WTC11 (cell line): Measurements from ENCODE around the gene SCRN3. TPM values are rescaled to one million over a fixed set of nuclear protein-coding genes. Genes with fewer than 3 reads are reported as not detected.

ENCODE experiments used
- ATAC-seq: fragments of 200-7000 bp; cut with Tn5 transposase; 2 replicates; pipeline ENCODE4 v1.10.0; 2021; ENCODE audit warnings: mild to moderate bottlenecking, moderate library complexity
- CTCF ChIA-PET: fragments of 300-600 bp; sonication (Branson Sonifier 250); formaldehyde crosslinking; loops from one replicate; lab custom pipeline; 2021; ENCODE audit warnings: antibody characterized with exemption; lab: Charles Lee
- POLR2A ChIA-PET: fragments of 350-600 bp; sonication (Branson Sonifier 250); formaldehyde crosslinking; loops from one replicate; lab custom pipeline; 2021; ENCODE audit warnings: antibody characterized with exemption; lab: Charles Lee
- DNase-seq: peaks from one replicate; pipeline ENCODE4 v3.0.0; 2021; ENCODE audit warnings: low spot score
- H3K27ac Mint-ChIP-seq: 2 replicates; pipeline ENCODE4 v1.8.0; 2021; ENCODE audit warnings: mixed read lengths
- H3K27me3 Mint-ChIP-seq: 2 replicates; pipeline ENCODE4 v1.8.0; 2021; ENCODE audit warnings: low read depth, mild to moderate bottlenecking, moderate library complexity, mixed read lengths
- H3K36me3 Mint-ChIP-seq: 2 replicates; pipeline ENCODE4 v1.8.0; 2021; ENCODE audit warnings: mixed read lengths
- H3K4me1 Mint-ChIP-seq: 2 replicates; pipeline ENCODE4 v1.8.0; 2022; ENCODE audit warnings: mixed read lengths
- H3K4me3 Mint-ChIP-seq: 2 replicates; pipeline ENCODE4 v1.8.0; 2021; ENCODE audit warnings: mild to moderate bottlenecking, moderate library complexity, mixed read lengths
- H3K9me3 Mint-ChIP-seq: 2 replicates; pipeline ENCODE4 v1.8.0; 2021; ENCODE audit warnings: mixed read lengths
- CREB1 ChIP-seq: sonication (generic); formaldehyde crosslinking; IDR thresholded peaks from 2 replicates; pipeline ENCODE4 v1.8.0; 2023; ENCODE audit warnings: mild to moderate bottlenecking, missing genetic modification reagents
- ESRRA ChIP-seq: sonication (generic); formaldehyde crosslinking; IDR thresholded peaks from 2 replicates; pipeline ENCODE4 v1.8.1; 2022; ENCODE audit warnings: mild to moderate bottlenecking, missing genetic modification reagents, borderline replicate concordance
- ETV6 ChIP-seq: sonication (generic); formaldehyde crosslinking; IDR thresholded peaks from 2 replicates; pipeline ENCODE4 v1.8.1; 2022; ENCODE audit warnings: mild to moderate bottlenecking, missing genetic modification reagents
- FOXK1 ChIP-seq: sonication (generic); formaldehyde crosslinking; IDR thresholded peaks from 2 replicates; pipeline ENCODE4 v1.8.0; 2022; ENCODE audit warnings: mild to moderate bottlenecking, moderate library complexity, missing genetic modification reagents
- HMGA2 ChIP-seq: fragments of 250-450 bp; sonication (Bioruptor Pico); IDR thresholded peaks from 2 replicates; pipeline ENCODE4 v1.4.0; 2021; ENCODE audit warnings: mild to moderate bottlenecking, moderate library complexity
- IRF2 ChIP-seq: sonication (generic); formaldehyde crosslinking; IDR thresholded peaks from 2 replicates; pipeline ENCODE4 v1.8.0; 2022; ENCODE audit warnings: low read depth, missing genetic modification reagents, borderline replicate concordance
- KAT7 ChIP-seq: sonication (generic); formaldehyde crosslinking; IDR thresholded peaks from 2 replicates; pipeline ENCODE4 v1.8.1; 2023; ENCODE audit warnings: missing genetic modification reagents, mild to moderate bottlenecking, borderline replicate concordance
- MAX ChIP-seq: sonication (generic); formaldehyde crosslinking; IDR thresholded peaks from 2 replicates; pipeline ENCODE4 v1.8.0; 2022; ENCODE audit warnings: mild to moderate bottlenecking, missing genetic modification reagents
- OVOL2 ChIP-seq: fragments of 250-450 bp; sonication (Bioruptor Pico); IDR thresholded peaks from 2 replicates; pipeline ENCODE4 v1.9.0; 2021; ENCODE audit warnings: mild to moderate bottlenecking, borderline replicate concordance
- SP1 ChIP-seq: sonication (generic); formaldehyde crosslinking; conservative IDR thresholded peaks from 2 replicates; pipeline ENCODE4 v1.8.1; 2022; ENCODE audit warnings: missing genetic modification reagents
- TEAD1 ChIP-seq: sonication (generic); formaldehyde crosslinking; IDR thresholded peaks from 2 replicates; pipeline ENCODE4 v1.8.0; 2022; ENCODE audit warnings: mild to moderate bottlenecking, missing genetic modification reagents
- ZBTB21 ChIP-seq: sonication (generic); formaldehyde crosslinking; IDR thresholded peaks from 2 replicates; pipeline ENCODE4 v1.8.1; 2023; ENCODE audit warnings: mild to moderate bottlenecking, missing genetic modification reagents, borderline replicate concordance
- ZNF121 ChIP-seq: sonication (generic); formaldehyde crosslinking; IDR thresholded peaks from 2 replicates; pipeline ENCODE4 v1.8.0; 2023; ENCODE audit warnings: missing genetic modification reagents
- ZNF425 ChIP-seq: fragments of 250-450 bp; sonication (Bioruptor Pico); conservative IDR thresholded peaks from 2 replicates; pipeline ENCODE4 v1.9.0; 2021; ENCODE audit warnings: mild to moderate bottlenecking
- total RNA-seq: library from RNA; stranded (reverse); gene quantifications from 3 replicates; pipeline ENCODE4 v1.2.3, GENCODE V29; 2021
- TF ChIP-seq, protein P1 (sequence below): sonication (generic); formaldehyde crosslinking; IDR thresholded peaks from 2 replicates; pipeline ENCODE4 v1.8.1; 2023; ENCODE audit warnings: mild to moderate bottlenecking, missing genetic modification reagents, borderline replicate concordance
- TF ChIP-seq, protein P2 (sequence below): sonication (generic); formaldehyde crosslinking; IDR thresholded peaks from 2 replicates; pipeline ENCODE4 v1.8.0; 2022; ENCODE audit warnings: mild to moderate bottlenecking, missing genetic modification reagents
- TF ChIP-seq, protein P3 (sequence below): sonication (generic); formaldehyde crosslinking; conservative IDR thresholded peaks from 2 replicates; pipeline ENCODE4 v1.8.1; 2022; ENCODE audit warnings: mild to moderate bottlenecking, missing genetic modification reagents
- TF ChIP-seq, protein P4 (sequence below): sonication (generic); formaldehyde crosslinking; IDR thresholded peaks from 2 replicates; pipeline ENCODE4 v1.8.0; 2023; ENCODE audit warnings: mild to moderate bottlenecking, missing genetic modification reagents
- TF ChIP-seq, protein P5 (sequence below): sonication (generic); formaldehyde crosslinking; IDR thresholded peaks from 2 replicates; pipeline ENCODE4 v1.8.1; 2023; ENCODE audit warnings: mild to moderate bottlenecking, missing genetic modification reagents, moderate library complexity

The SCRN3 gene
- total RNA-seq, 1 experiment from 2014 or later, result 8.0 TPM

DNA sequence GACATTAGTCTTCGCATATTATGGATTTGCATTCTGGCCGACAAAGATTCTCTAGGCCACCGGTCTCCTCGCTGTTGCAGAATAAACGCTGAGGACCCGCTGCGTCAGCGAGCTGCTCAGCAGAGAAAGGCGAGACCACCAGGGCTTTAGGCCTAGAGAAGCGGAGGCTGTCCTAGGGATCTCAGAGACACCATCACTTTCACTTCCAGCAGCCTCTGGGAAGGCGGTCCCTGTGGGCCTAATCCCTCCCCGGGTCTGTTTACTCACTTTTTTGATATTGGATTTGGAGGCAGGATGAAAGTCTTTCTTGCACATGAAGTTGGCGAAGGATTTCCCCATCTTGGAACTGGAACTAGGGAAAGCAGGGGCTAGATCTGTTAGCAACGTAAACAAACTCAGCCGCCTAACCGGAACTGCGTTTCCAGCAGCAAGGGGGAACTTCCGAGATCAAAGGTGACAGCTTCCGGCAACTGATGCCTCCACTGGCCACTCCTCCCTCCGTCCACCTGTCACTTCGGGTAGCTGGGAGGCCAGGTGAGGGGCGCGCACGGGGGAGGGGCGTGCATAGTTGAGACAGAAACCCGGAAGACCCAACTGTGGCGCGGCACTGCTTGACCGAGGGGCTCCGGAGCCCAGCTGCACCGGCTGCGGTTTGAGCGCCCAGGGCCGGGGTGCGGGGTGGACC is at the start of gene SCRN3 (continued):
- TF ChIP-seq CREB1 (CRISPR knock-in tag) (no peak), SP1 (CRISPR knock-in tag) (peak; percentile 51; the same call in 1 of the 2 replicates), FOXK1 (CRISPR knock-in tag) (peak; percentile 99), KAT7 (no peak), MAX (peak; percentile 40; the same call in 1 of the 2 replicates), ETV6 (peak; percentile 69; the same call in 1 of the 2 replicates), TEAD1 (CRISPR knock-in tag) (peak; percentile 43; the same call in 1 of the 2 replicates), IRF2 (CRISPR knock-in tag) (no peak), ESRRA (CRISPR knock-in tag) (no peak), HMGA2 (no peak)
- TF ChIP-seq, protein P1, sequence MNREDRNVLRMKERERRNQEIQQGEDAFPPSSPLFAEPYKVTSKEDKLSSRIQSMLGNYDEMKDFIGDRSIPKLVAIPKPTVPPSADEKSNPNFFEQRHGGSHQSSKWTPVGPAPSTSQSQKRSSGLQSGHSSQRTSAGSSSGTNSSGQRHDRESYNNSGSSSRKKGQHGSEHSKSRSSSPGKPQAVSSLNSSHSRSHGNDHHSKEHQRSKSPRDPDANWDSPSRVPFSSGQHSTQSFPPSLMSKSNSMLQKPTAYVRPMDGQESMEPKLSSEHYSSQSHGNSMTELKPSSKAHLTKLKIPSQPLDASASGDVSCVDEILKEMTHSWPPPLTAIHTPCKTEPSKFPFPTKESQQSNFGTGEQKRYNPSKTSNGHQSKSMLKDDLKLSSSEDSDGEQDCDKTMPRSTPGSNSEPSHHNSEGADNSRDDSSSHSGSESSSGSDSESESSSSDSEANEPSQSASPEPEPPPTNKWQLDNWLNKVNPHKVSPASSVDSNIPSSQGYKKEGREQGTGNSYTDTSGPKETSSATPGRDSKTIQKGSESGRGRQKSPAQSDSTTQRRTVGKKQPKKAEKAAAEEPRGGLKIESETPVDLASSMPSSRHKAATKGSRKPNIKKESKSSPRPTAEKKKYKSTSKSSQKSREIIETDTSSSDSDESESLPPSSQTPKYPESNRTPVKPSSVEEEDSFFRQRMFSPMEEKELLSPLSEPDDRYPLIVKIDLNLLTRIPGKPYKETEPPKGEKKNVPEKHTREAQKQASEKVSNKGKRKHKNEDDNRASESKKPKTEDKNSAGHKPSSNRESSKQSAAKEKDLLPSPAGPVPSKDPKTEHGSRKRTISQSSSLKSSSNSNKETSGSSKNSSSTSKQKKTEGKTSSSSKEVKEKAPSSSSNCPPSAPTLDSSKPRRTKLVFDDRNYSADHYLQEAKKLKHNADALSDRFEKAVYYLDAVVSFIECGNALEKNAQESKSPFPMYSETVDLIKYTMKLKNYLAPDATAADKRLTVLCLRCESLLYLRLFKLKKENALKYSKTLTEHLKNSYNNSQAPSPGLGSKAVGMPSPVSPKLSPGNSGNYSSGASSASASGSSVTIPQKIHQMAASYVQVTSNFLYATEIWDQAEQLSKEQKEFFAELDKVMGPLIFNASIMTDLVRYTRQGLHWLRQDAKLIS (CRISPR knock-in tag), result no peak
- TF ChIP-seq, protein P2, sequence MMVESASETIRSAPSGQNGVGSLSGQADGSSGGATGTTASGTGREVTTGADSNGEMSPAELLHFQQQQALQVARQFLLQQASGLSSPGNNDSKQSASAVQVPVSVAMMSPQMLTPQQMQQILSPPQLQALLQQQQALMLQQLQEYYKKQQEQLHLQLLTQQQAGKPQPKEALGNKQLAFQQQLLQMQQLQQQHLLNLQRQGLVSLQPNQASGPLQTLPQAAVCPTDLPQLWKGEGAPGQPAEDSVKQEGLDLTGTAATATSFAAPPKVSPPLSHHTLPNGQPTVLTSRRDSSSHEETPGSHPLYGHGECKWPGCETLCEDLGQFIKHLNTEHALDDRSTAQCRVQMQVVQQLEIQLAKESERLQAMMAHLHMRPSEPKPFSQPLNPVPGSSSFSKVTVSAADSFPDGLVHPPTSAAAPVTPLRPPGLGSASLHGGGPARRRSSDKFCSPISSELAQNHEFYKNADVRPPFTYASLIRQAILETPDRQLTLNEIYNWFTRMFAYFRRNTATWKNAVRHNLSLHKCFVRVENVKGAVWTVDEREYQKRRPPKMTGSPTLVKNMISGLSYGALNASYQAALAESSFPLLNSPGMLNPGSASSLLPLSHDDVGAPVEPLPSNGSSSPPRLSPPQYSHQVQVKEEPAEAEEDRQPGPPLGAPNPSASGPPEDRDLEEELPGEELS (CRISPR knock-in tag), result peak; percentile 29; the same call in 1 of the 2 replicates
- TF ChIP-seq, protein P3, sequence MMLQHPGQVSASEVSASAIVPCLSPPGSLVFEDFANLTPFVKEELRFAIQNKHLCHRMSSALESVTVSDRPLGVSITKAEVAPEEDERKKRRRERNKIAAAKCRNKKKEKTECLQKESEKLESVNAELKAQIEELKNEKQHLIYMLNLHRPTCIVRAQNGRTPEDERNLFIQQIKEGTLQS (CRISPR knock-in tag), result no peak
- TF ChIP-seq, protein P4, sequence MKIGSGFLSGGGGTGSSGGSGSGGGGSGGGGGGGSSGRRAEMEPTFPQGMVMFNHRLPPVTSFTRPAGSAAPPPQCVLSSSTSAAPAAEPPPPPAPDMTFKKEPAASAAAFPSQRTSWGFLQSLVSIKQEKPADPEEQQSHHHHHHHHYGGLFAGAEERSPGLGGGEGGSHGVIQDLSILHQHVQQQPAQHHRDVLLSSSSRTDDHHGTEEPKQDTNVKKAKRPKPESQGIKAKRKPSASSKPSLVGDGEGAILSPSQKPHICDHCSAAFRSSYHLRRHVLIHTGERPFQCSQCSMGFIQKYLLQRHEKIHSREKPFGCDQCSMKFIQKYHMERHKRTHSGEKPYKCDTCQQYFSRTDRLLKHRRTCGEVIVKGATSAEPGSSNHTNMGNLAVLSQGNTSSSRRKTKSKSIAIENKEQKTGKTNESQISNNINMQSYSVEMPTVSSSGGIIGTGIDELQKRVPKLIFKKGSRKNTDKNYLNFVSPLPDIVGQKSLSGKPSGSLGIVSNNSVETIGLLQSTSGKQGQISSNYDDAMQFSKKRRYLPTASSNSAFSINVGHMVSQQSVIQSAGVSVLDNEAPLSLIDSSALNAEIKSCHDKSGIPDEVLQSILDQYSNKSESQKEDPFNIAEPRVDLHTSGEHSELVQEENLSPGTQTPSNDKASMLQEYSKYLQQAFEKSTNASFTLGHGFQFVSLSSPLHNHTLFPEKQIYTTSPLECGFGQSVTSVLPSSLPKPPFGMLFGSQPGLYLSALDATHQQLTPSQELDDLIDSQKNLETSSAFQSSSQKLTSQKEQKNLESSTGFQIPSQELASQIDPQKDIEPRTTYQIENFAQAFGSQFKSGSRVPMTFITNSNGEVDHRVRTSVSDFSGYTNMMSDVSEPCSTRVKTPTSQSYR (CRISPR knock-in tag), result no peak

DNA sequence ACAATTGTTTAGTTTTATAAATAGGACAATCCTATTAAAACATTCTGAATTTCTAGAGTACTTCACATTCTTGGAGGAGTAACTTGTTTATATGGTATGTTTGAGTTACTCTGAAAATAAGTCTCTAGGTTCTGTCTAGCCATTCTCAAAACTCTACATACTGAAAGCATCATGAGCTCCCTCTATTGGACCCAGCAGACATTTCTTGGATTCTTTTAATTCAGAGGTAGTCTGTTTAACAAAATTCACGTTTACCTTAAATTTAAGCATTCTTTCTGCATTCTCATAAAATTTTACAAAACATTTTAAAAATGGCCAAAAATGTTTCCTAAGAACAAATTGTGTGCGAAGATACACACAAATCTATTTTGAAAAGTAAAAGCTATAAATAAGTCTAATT is 45.5 kb upstream of the SCRN3 start:
- Mint-ChIP-seq H3K27me3 (peaks cover 8% of the 10 kb centered on the region), H3K27ac (no peak overlapping the region), H3K36me3 (peaks cover 6% of the 10 kb centered on the region; the same call in 1 of the 2 replicates), H3K9me3 (no peaks in the 10 kb centered on the region), H3K4me1 (peaks cover 15% of the 10 kb centered on the region), H3K4me3 (no peak overlapping the region)
- DNase-seq, result no peak
- ChIA-PET POLR2A (no interaction called here), CTCF (interaction anchor here (1.0 to 1.3 kb wide), 11 partner anchors 9 to 600 kb away, joined by 3 to 8 read pairs (median 4); no protein-coding TSS in a partner anchor)
- no peak for ATAC-seq
- TF ChIP-seq ZNF425 (CRISPR knock-in tag) (no peak), ZNF121 (CRISPR knock-in tag) (no peak), ZBTB21 (CRISPR knock-in tag) (no peak), OVOL2 (CRISPR knock-in tag) (no peak)
- TF ChIP-seq, protein P5, sequence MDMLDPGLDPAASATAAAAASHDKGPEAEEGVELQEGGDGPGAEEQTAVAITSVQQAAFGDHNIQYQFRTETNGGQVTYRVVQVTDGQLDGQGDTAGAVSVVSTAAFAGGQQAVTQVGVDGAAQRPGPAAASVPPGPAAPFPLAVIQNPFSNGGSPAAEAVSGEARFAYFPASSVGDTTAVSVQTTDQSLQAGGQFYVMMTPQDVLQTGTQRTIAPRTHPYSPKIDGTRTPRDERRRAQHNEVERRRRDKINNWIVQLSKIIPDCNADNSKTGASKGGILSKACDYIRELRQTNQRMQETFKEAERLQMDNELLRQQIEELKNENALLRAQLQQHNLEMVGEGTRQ, result no peak
